Nephron progenitor cell (in vitro differentiated cells): ENCODE results near the gene UQCC3.

Experiments used
- DNase-seq: peaks from one replicate; pipeline ENCODE4 v3.0.0; 2021
- H3K27ac Mint-ChIP-seq: 2 replicates; pipeline ENCODE4 v1.8.0; 2021; ENCODE audit warnings: mild to moderate bottlenecking, moderate library complexity, mixed read lengths
- H3K27me3 Mint-ChIP-seq: 2 replicates; pipeline ENCODE4 v1.8.0; 2021; ENCODE audit warnings: mild to moderate bottlenecking, low read depth, mixed read lengths; ENCODE audit not compliant: poor library complexity
- H3K36me3 Mint-ChIP-seq: 2 replicates; pipeline ENCODE4 v1.8.0; 2021; ENCODE audit warnings: low read depth, mixed read lengths
- H3K4me1 Mint-ChIP-seq: 2 replicates; pipeline ENCODE4 v1.8.0; 2021; ENCODE audit warnings: mixed read lengths
- H3K4me3 Mint-ChIP-seq: 2 replicates; pipeline ENCODE4 v1.8.0; 2021; ENCODE audit warnings: mild to moderate bottlenecking, moderate library complexity, mixed read lengths
- H3K9me3 Mint-ChIP-seq: 2 replicates; pipeline ENCODE4 v1.8.0; 2021; ENCODE audit warnings: mild to moderate bottlenecking, moderate library complexity, mixed read lengths
- TF ChIP-seq, protein P1 (sequence below): fragments of 200-600 bp; sonication (generic); IDR thresholded peaks from 2 replicates; pipeline ENCODE4 v1.5.0; 2021; ENCODE audit warnings: antibody characterized with exemption

Gene UQCC3

DNA sequence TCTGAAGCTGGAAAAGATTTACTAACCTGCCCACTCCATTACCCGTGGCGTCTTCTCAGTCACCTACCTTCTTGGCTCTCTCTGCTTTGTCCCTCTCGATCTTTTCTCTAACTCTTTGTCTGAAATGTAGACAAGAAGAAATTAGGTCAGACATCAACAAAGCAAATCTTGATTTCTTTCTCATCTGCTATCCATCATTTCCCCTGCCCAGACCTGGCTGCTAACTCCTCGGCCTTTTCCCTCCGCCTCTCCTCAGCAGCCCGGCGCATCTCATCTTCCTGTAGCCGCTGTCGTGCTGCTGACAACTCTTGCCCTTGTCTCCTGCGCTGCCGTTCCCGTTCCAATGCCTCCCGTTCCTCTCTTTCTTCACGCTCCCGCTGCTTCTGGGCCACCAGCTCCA is 6.2 kb downstream of the UQCC3 start:
- peaks cover 46% of the 10 kb centered on the region for H3K4me1 Mint-ChIP-seq
- peak overlapping the region; percentile 53 for H3K27ac Mint-ChIP-seq
- peak overlapping the region; percentile 88 for H3K4me3 Mint-ChIP-seq
- H3K27me3 Mint-ChIP-seq: no peaks in the 10 kb centered on the region
- no peak for DNase-seq
- TF ChIP-seq, protein P1, sequence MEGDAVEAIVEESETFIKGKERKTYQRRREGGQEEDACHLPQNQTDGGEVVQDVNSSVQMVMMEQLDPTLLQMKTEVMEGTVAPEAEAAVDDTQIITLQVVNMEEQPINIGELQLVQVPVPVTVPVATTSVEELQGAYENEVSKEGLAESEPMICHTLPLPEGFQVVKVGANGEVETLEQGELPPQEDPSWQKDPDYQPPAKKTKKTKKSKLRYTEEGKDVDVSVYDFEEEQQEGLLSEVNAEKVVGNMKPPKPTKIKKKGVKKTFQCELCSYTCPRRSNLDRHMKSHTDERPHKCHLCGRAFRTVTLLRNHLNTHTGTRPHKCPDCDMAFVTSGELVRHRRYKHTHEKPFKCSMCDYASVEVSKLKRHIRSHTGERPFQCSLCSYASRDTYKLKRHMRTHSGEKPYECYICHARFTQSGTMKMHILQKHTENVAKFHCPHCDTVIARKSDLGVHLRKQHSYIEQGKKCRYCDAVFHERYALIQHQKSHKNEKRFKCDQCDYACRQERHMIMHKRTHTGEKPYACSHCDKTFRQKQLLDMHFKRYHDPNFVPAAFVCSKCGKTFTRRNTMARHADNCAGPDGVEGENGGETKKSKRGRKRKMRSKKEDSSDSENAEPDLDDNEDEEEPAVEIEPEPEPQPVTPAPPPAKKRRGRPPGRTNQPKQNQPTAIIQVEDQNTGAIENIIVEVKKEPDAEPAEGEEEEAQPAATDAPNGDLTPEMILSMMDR: no peak
- H3K36me3 Mint-ChIP-seq: peaks cover 26% of the 10 kb centered on the region
- H3K9me3 Mint-ChIP-seq: no peaks in the 10 kb centered on the region

DNA sequence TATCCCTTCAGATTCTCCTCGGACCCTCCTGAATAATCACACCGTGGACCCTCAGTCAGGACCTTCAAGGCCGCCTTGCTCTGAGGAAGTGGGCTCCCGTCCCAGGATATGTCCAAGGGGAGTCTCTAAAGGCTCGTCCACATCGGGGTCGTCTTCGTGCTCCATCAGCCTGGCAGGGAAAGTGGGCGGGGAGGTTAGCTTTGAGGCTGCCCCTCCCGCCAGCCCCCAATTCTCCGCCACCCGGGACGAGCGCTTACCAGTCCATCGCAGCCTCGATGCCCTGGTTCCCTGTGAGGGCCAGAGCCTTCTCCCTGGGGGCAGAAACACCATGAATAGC is 6.9 kb downstream of the UQCC3 start:
- Mint-ChIP-seq H3K36me3 (peaks cover 26% of the 10 kb centered on the region), H3K9me3 (no peaks in the 10 kb centered on the region), H3K4me1 (peaks cover 39% of the 10 kb centered on the region), H3K4me3 (peak overlapping the region; percentile 88), H3K27ac (peak overlapping the region; percentile 89), H3K27me3 (no peaks in the 10 kb centered on the region)
- DNase-seq: no peak
- TF ChIP-seq, protein P1: no peak

DNA sequence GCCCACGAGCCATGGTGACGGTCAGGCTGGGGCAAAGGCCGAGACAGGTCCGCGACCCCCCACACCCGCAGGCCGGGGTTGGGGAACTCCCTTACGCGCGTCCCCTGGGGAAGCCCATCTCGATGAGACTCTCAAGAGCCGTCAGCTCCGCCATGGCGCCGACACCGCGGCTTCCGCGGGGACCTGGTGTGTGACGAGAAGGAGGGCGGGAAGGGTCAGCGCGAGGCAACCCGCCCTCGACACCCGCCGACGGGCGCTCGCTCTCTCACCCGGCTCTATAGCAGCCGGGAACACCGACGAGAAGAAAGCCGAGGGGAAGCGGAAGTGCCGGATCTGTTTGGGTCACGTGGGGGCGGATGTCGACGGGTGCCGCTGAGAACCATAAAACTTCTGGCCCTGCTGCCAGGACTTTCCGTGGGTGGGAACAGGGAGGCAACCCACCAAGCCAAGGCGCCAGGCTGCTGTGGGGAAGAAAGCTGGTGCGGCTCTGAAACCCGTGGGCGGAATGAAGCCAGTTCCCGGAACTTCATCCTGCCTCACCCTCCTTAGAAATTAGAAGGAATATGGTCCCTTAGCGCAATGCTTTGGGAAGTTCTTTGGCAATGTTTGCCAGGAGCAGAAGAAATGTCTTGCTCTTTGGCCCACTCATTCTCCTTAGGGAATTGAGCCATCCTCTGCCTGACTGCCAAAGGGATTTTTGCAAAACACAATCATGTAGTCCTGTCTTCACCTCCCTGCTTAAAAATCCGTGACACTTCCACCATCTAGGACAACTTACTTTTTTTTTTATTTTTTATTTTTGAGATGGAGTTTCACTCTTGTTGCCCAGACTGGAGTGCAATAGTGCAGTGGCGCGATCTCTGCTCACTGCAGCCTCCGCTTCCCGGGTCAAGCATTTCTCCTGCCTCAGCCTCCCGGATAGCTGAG is 7.6 kb downstream of the UQCC3 start, which contains the start of gene UBXN1:
Gene UBXN1 (minus strand): TSS at position 304 of the 927 bp plus-strand sequence. CDS start 150 bp downstream, at position 154.
- DNase-seq: peak; percentile 79
- Mint-ChIP-seq H3K4me1 (peaks cover 38% of the 10 kb centered on the region), H3K27ac (peak within 1 kb of the TSS; percentile 89), H3K4me3 (peak within 1 kb of the TSS; percentile 88), H3K36me3 (peaks cover 26% of the 10 kb centered on the region), H3K9me3 (no peaks in the 10 kb centered on the region), H3K27me3 (no peaks in the 10 kb centered on the region)
- TF ChIP-seq, protein P1: no peak

DNA sequence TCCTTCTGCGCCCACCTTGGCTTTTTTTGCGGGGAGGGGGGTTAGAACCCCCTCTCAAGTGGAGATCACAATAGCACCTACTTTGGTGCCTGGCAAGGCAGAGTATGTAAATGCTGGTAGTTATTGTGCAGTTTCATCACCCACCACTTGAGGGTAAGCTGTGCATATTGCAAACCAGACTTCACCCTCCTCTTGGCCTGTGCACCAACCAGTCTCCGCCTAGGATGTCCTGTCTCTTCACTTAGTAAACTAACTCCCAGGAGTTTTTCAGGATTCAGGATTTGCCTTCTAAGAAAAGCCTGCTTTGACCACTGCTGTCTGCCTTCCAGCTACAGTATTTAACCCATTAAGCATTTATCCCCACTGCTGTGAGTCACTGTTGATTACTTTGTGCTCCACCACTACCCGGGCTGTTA is 9.4 kb downstream of the UQCC3 start:
- Mint-ChIP-seq H3K27ac (peak overlapping the region; percentile 69), H3K9me3 (no peaks in the 10 kb centered on the region), H3K4me1 (peaks cover 38% of the 10 kb centered on the region), H3K27me3 (no peaks in the 10 kb centered on the region), H3K36me3 (peaks cover 20% of the 10 kb centered on the region), H3K4me3 (peak overlapping the region; percentile 66)
- TF ChIP-seq, protein P1: peak; percentile 44
- no peak for DNase-seq

DNA sequence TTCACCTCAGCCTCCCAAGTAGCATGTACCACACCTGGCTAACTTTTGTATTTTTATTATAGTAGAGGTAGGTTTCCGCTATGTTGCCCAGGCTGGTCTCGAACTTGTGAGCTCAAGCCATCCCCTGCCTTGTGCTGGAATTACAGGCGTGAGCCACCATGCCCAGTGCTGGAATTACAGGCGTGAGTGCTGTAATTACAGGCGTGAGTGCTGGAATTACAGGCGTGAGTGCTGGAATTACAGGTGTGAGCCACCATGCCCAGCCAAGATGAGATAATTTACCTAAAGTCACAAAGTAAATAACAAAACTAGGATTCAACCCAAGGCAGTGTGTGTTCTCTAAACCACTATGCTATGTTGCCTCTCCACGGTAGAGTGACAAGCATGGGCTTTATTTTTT is 11.0 kb downstream of the UQCC3 start:
- Mint-ChIP-seq H3K27me3 (no peaks in the 10 kb centered on the region), H3K27ac (no peak overlapping the region), H3K4me3 (no peak overlapping the region), H3K9me3 (no peaks in the 10 kb centered on the region), H3K36me3 (peaks cover 6% of the 10 kb centered on the region), H3K4me1 (peaks cover 28% of the 10 kb centered on the region)
- TF ChIP-seq, protein P1: no peak
- DNase-seq: no peak
